GM18951 (cell line): ENCODE data around the gene SIX5.
"Not testable (repeated sequence)": the region's sequence is repeated elsewhere in the genome, so short reads cannot be mapped to it uniquely, and the experiment has no call there.

Source experiments
- POLR2A ChIP-seq: IDR thresholded peaks from 4 replicates; pipeline ENCODE4 v1.6.1; 2011; ENCODE audit warnings: mild to moderate bottlenecking; ENCODE audit not compliant: insufficient read length, insufficient read depth; ENCODE audit errors: extremely low read depth
- in situ Hi-C: fragments of 300-500 bp; cut with MboI; formaldehyde crosslinking; loops from one replicate; pipeline ENCODE4 v1.12.0; 2022; ENCODE audit warnings: low sequenced_read_pairs, mixed read lengths, inconsistent platforms; ENCODE audit not compliant: unreplicated experiment

SIX5 gene

DNA sequence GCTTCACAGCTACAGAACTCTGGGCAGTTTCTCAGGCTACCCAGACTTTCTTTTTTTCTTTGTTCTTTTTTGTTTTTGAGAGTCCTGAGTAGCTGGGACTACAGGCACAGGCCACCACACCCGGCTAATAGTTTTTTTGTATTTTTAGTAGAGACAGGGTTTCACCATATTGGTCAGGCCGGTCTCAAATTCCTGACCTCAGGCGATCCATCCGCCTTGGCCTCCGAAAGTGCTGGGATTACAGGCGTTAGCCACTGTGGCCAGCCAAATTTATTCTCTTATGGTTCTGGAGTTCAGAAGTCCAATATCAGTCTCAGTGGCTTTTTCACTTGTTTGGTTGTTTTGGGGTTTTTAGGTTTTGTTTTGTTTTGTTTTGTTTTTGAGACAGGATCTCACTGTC, 23.4 kb downstream of the SIX5 start:
- no peak for TF ChIP-seq POLR2A
- in situ Hi-C loops: no loop called here

DNA sequence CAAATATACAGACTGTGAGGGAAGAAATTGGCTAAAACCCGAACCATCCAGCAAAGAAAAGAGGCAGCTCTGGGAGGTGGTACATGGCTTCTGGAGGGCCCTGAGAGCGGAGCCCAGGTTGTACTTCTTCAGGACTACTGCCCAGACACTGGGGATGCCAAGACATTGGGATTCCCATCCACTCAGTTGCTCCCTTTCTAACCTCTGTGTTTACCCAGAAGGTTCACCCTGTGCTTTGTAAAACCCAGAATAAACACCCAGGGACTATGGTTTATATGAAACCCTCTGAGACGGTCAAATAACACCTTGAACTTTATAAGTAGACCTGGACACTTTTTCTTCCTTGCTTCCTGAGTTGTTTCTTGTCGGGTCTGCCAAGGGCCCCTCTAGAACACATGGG, 26.1 kb downstream of the SIX5 start:
- in situ Hi-C loops: no loop called here
- TF ChIP-seq POLR2A: no peak

DNA sequence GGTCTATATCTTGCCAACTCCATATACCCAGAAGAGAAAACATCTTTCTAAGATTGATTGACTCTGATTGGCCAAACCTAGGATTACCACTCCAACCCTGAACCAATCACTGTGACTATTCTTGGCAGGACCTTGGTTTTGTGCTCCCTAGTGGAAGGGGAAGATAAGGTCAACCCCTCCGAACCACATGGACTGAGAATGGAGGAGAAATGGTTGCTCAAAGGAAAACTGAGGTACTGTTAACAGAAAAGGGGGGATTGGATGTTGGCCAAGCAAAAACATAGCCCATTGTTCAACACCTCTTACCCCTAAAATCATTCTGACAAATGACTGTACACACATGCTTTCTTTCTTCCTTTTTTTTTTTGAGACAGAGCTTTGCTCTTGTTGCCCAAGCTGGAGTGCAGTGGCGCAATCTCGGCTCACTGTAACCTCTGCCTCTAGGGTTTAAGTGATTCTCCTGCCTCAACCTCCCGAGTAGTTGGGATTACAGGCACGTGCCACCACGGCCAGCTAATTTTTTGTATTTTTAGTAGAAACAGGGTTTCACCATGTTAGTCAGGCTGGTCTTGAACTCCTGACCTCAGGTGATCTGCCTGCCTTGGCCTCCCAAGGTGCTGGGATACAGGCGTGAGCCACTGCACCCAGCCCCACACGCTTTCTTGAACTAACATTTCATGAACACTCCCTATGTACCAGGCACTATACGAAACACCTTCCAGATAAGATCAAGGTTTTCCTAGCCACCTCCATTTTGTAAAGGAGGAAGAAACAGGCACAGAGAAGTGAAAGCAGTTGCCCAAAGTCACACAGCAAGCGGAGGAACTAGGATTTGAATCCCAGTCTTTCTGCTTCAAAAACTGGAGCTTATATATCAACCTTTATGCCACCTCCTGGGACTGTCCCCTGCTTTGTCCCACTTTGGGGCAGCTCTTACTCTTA, 29.3 kb downstream of the SIX5 start:
- TF ChIP-seq POLR2A: no peak

GRCh38 chr19:45733160-45733810, 35.8 kb downstream of the SIX5 start, which contains the start of gene MEIOSIN:
MEIOSIN (plus strand) TSS chr19:45733439; CDS start chr19:45735377, 1,938 bp downstream.
- in situ Hi-C loops: no loop called here
- TF ChIP-seq POLR2A: no peak

More for the DNA sequence above, 29.3 kb downstream of the SIX5 start:
- in situ Hi-C loops: no loop called here

DNA sequence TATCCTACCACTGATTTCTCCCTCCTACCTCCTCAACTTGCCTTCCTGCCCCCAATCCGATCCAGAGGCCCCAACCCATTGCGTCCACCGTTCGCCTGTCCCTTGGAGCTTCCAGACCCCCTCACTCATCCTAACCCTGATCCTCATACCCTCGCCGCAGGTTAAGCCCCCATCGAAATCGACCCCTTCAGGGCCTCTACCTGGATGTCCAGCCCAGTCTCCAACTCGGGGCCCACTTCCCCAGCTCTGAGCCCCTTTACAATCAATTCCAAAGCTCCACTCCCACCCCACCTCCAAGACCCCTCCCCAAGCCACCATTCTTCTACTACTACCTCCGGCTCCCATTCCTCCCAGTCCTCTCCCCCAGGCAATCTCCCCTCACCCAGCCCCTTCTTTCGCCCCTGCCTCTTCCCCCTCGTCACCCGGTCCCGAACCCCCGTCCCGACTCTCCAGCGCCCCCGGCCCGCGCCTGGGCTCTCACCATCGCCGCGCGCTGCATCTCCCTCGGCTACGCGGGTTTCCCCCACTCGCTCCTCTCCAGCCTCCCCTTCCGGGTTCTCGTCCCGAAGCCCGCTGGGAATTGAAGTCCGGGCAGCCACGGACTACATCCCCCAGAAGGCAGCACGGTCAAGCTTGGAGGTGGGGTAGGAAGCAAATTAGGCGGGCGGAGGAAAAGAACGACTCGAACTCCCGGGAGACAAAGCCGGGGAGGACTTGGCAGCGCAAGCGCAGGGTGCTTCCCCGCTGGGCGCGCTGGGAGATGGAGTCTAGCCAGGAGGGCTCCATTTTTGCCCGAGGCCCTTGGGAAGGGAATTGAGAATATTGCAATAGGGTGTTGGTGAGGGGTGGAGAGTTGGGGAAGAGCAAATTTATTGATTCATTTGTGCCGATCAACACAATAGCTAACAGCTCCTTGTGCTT, 38.4 kb downstream of the SIX5 start, which contains the start of gene FBXO46:
Gene FBXO46, minus strand, starts transcription at position 529 of the 921 bp plus-strand sequence. CDS start 17,401 bp downstream, outside the sequence.
- in situ Hi-C loops: no loop called here
- peak; percentile 90 for TF ChIP-seq POLR2A

DNA sequence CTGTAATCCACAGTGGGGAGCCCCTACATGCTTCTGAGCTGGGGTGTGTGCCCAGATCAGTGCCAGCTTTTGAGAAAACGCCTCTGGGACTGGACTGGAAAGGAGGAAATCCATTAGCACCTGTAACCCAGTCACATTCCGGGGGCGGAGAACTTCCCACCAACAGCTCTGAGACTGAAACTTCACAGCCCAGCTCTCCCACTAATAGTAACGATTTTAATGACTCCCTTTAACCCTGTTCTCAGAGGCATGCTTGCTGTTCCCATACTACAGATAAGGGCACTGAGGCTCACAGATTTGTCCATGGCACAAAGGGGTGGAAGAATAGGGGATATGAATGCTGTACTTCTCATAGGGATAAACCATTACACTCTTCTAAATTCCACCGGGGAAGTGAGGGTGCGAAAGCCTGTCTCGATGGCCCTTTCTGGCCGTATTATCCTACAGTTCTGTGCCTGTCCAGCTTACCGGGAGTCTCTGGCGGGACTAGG, 39.2 kb downstream of the SIX5 start:
- in situ Hi-C loops: no loop called here
- TF ChIP-seq POLR2A: no peak

- in situ Hi-C loops: not testable (repeated sequence)
Observed at GRCh38 chr19:45728683-45729082, 40.4 kb downstream of the SIX5 start.

DNA sequence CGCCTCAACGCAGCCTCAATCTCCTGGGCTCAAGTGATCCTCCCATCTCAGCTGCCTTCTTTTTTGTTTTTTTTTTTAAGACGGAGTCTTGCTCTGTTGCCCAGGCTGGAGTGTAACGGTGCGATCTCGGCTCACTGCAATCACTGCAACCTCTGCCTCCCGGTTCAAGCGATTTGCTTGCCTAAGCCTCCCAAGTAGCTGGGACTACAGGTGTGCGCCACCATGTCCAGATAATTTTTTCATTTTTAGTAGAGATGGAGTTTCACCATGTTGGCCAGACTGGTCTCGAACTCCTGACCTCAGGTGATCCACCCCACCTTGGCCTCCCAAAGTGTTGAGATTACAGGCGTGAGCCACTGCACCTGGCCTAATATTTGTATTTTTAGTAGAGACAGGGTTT, 49.0 kb downstream of the SIX5 start:
- in situ Hi-C loops: not testable (repeated sequence)

GRCh38 chr19:45717983-45718650, 50.9 kb downstream of the SIX5 start:
- no peak for TF ChIP-seq POLR2A
- in situ Hi-C loops: no loop called here

DNA sequence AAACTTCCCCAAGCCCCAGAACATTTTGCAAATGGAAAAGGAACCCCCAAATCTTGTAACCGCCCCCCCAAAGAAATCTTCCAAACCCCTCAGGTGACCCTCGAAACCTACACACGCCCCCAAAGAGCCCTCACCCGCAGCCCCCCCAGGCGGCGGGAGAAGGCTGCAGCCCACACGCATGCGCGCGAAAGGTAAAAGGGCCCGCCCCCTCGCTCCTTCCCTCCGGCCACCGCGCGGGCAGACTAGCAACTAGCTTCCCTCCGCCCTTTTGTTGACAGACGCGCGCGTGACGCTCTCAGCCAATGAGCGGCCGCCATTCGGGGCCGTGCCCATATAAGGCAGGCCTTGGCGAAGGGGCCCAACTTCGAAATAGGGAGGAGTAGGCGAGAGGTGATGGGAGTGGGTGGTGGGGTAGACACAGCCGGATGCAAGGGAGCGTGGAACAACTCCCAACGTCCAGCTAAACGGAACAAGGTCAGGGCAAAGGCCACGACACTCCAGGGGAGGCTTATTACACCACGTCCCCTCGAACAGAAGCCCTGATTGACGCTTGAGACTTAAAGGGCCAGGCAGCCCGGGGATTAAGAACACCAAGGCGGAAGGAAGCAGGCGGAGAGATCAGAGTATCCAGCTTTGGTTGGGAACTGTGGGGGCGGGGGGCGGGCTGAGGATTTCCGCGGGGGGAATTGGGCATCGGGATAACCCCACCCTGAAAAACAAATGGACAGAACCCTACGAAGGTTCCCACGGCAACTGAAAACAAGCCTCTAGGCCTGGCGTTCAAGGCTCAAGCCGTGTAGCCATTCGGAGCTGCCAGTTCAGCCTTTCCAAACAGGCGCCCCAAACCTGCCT, 51.7 kb downstream of the SIX5 start:
- in situ Hi-C loops: no loop called here

GRCh38 chr19:45716359-45717130, 52.5 kb downstream of the SIX5 start:
- in situ Hi-C loops: no loop called here
- TF ChIP-seq POLR2A: no peak

More for the DNA sequence above, 51.7 kb downstream of the SIX5 start:
- TF ChIP-seq POLR2A: peak; percentile 52
